ENCODE measurements around the gene LRRC28.

DNA sequence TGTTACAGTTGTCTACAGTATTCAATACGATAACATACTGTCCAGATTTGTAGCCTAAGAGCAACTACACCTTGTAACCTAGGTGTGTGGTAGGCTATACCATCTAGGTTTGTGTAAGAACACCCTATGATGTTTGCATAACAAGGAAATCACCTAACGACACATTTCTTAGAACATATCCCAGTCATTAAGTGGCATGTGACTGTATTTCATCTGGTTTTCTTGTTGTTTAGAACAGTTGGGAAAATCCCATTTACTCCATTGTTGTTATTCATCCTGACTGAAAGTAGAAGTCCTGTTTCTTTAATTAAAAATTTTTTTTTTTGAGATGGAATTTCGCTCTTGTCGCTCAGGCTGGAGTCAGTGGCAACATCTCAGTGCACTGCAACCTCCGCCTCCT is 31.3 kb downstream of the LRRC28 start:
- TF ChIP-seq, protein P1, sequence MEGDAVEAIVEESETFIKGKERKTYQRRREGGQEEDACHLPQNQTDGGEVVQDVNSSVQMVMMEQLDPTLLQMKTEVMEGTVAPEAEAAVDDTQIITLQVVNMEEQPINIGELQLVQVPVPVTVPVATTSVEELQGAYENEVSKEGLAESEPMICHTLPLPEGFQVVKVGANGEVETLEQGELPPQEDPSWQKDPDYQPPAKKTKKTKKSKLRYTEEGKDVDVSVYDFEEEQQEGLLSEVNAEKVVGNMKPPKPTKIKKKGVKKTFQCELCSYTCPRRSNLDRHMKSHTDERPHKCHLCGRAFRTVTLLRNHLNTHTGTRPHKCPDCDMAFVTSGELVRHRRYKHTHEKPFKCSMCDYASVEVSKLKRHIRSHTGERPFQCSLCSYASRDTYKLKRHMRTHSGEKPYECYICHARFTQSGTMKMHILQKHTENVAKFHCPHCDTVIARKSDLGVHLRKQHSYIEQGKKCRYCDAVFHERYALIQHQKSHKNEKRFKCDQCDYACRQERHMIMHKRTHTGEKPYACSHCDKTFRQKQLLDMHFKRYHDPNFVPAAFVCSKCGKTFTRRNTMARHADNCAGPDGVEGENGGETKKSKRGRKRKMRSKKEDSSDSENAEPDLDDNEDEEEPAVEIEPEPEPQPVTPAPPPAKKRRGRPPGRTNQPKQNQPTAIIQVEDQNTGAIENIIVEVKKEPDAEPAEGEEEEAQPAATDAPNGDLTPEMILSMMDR (IDR thresholded peaks at IDR 0.05; ENCODE audit: insufficient read depth, low read length) = no peak
- no peak for TF ChIP-seq POLR2AphosphoS5 (IDR thresholded peaks at IDR 0.05; ENCODE audit: low read depth)
